Nephron (organoid): ENCODE data around the gene KLHDC8A.
"Not testable (repeated sequence)": the region's sequence is repeated elsewhere in the genome, so short reads cannot be mapped to it uniquely, and the experiment has no call there.

Source experiments
- H3K27ac Mint-ChIP-seq, 3 experiments: 2 replicates each; pipeline ENCODE4 v1.8.0; 2020; ENCODE audit warnings: mixed read lengths in 3 of 3, mild to moderate bottlenecking in 2 of 3, moderate library complexity in 1 of 3
- H3K27me3 Mint-ChIP-seq: 2 replicates; pipeline ENCODE4 v1.8.0; 2021; ENCODE audit warnings: low read depth, mild to moderate bottlenecking, moderate library complexity, mixed read lengths
- H3K36me3 Mint-ChIP-seq: 2 replicates; pipeline ENCODE4 v1.8.0; 2020; ENCODE audit warnings: low read depth, mixed read lengths
- H3K4me1 Mint-ChIP-seq: 2 replicates; pipeline ENCODE4 v1.8.0; 2020; ENCODE audit warnings: mixed read lengths
- H3K4me3 Mint-ChIP-seq, 3 experiments: 2 replicates each; pipeline ENCODE4 v1.8.0; 2020; ENCODE audit warnings: mild to moderate bottlenecking in 3 of 3, mixed read lengths in 3 of 3, moderate library complexity in 2 of 3
- H3K9me3 Mint-ChIP-seq: 2 replicates; pipeline ENCODE4 v1.8.0; 2020; ENCODE audit warnings: mixed read lengths
- TF ChIP-seq, protein P1 (sequence below), 3 experiments: fragments of 200-600 bp; sonication (generic); IDR thresholded peaks; one replicate each; pipeline ENCODE4 v1.5.0; 2021; ENCODE audit warnings: antibody characterized with exemption in 3 of 3; ENCODE audit not compliant: unreplicated experiment in 3 of 3

KLHDC8A gene

DNA sequence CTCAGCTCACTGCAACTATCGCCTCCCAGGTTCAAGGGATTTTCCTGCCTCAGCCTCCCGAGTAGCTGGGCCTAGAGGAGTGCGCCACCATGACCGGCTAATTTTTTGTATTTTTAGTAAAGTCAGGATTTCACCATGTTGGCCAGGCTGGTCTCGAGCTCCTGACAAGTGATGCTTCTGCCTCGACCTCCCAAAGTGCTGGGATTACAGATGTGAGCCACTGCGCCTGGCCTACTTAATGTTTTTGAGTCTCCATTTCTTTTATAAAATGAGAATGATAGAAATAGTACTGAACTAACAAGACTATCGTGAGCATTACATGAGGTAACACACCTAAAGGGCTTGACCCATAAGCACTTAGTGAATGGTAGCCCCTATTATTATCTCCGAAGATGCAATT, 56.6 kb downstream of the KLHDC8A start:
- TF ChIP-seq, protein P1, sequence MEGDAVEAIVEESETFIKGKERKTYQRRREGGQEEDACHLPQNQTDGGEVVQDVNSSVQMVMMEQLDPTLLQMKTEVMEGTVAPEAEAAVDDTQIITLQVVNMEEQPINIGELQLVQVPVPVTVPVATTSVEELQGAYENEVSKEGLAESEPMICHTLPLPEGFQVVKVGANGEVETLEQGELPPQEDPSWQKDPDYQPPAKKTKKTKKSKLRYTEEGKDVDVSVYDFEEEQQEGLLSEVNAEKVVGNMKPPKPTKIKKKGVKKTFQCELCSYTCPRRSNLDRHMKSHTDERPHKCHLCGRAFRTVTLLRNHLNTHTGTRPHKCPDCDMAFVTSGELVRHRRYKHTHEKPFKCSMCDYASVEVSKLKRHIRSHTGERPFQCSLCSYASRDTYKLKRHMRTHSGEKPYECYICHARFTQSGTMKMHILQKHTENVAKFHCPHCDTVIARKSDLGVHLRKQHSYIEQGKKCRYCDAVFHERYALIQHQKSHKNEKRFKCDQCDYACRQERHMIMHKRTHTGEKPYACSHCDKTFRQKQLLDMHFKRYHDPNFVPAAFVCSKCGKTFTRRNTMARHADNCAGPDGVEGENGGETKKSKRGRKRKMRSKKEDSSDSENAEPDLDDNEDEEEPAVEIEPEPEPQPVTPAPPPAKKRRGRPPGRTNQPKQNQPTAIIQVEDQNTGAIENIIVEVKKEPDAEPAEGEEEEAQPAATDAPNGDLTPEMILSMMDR (IDR thresholded peaks at IDR 0.05; ENCODE audit: unreplicated experiment in 3 of 3), result no peak
- H3K27ac Mint-ChIP-seq, result peak overlapping the region; percentile 94 to 99 (median 96)
- H3K4me1 Mint-ChIP-seq, result peaks cover 50% of the 10 kb centered on the region
- H3K9me3 Mint-ChIP-seq, result no peaks in the 10 kb centered on the region
- H3K4me3 Mint-ChIP-seq, result peak overlapping the region in 1 of 3 experiments; percentile 67
- H3K36me3 Mint-ChIP-seq, result peaks cover 14% of the 10 kb centered on the region
- H3K27me3 Mint-ChIP-seq, result no peaks in the 10 kb centered on the region

DNA sequence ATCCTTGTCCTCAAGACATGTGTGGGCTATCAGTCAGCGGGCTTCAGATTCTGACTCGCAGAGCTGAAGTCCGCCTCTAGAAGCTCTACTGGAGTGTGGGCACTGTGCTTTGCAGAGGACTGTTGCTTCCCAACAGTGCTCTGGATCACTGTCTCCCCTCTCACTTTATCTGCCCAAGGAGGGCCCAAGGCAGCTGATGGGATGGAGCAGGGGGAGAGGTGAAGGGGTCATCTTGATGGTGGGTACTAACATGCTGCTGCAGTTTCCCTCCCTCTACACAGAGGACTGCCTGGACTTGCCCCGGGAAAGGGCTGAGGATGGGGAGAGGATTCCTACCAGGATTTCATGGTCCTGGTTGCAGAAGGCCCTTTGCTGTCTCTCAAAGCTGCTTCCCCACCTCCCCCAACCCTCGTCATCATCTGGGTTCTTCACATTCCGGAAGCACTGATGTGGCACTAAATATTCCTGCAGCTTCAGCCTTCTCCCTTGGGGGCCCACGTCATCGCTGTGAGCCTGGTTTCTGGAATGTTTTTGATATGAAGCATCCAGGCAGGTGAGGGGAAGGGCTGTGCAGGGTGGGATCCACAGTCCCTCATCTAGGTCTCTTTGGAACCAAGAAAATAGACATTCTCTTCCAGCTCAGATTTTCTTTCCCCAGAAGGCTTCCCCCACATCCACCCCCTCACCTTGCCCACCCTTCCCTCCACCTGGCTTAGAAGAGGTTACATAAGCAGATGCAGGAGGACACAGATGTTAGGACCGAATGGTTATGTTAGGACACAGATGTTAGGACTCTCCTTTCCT, 58.3 kb downstream of the KLHDC8A start:
- Mint-ChIP-seq H3K4me3 (peak overlapping the region in 1 of 3 experiments; percentile 32), H3K36me3 (peaks cover 6% of the 10 kb centered on the region)

DNA sequence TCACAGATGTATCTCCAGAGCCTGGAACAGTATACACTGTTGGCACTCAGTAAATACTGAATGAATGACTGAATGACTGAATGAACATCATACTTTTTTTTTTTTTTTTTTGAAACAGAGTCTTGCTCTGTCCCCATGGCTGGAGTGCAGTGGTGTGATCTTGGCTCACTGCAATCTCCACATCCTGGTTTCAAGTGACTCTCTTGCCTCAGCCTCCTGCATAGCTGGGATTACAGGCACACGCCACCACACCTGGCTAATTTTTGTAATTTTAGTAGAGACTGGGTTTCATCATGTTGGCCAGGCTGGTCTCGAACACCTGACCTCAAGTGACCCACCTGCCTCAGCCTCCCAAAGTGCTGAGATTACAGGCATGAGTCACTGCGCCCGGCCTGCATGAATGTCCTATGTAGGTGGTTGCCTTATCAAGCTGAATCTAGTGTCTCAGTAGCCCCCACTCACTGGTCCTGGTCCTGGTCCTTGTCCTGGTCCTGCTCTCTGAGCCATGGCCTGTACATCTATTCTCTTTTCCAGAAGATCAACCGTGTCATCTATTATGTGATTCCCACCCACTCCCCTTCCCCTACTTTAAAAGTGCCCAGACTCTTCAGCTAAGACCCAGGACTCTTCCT, 59.1 kb downstream of the KLHDC8A start:
- not testable (repeated sequence) for H3K36me3 Mint-ChIP-seq, H3K4me3 Mint-ChIP-seq

More for the DNA sequence above, 58.3 kb downstream of the KLHDC8A start:
- Mint-ChIP-seq H3K27ac (peak overlapping the region; percentile 76 to 95 (median 89)), H3K9me3 (no peaks in the 10 kb centered on the region), H3K4me1 (peaks cover 61% of the 10 kb centered on the region), H3K27me3 (no peaks in the 10 kb centered on the region)
- TF ChIP-seq, protein P1 (IDR thresholded peaks at IDR 0.05; ENCODE audit: unreplicated experiment in 3 of 3), result no peak

DNA sequence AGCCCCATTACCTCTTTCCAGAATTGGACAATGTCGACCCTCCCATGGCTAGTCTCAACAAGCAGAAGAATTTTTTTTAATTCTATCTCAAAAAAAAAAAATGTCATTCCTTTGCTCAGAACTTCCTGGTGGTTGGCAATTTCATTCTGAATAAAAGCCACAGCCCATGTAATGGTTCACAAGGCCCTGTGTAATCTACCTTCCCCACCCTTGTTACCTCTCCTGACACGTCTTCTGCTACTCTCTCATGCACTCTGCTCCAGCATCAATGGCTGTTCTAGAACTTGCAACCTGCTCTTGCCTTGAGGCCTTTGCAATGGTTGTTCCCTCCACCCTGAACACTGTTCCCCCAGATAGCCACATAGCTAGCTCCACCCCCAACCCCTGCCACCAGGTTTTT, 60.6 kb downstream of the KLHDC8A start:
- H3K27me3 Mint-ChIP-seq, result no peaks in the 10 kb centered on the region
- TF ChIP-seq, protein P1 (IDR thresholded peaks at IDR 0.05; ENCODE audit: unreplicated experiment in 3 of 3), result no peak
- H3K4me1 Mint-ChIP-seq, result peaks cover 51% of the 10 kb centered on the region
- no peak overlapping the region for H3K4me3 Mint-ChIP-seq
- H3K36me3 Mint-ChIP-seq, result no peaks in the 10 kb centered on the region
- peak overlapping the region; percentile 51 to 94 (median 57) for H3K27ac Mint-ChIP-seq
- H3K9me3 Mint-ChIP-seq, result no peaks in the 10 kb centered on the region

More for the DNA sequence above, 59.1 kb downstream of the KLHDC8A start:
- not testable (repeated sequence) for H3K27me3 Mint-ChIP-seq, H3K9me3 Mint-ChIP-seq
- H3K4me1 Mint-ChIP-seq, result peaks cover 64% of the 10 kb centered on the region
- peak overlapping the region; percentile 76 to 95 (median 89) for H3K27ac Mint-ChIP-seq

DNA sequence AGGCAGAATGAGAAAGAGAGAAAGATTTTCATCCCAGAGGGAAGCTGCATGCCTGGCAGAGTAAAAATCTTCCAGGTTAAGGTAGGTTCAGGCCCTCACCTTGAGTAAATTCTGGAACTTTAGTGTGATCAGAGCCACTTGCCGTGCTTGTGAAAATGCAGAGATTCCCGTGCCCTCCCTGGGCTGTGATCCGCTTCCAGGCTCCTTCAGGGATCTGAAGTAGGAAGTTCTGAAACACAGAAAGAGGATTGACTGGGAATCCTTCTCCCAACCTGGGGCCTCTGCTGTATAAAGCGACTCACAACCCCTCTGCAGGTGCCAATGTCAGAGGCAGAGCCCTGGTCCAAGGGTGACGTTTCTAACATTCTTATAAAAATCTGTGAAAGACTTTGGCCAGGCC, 61.8 kb downstream of the KLHDC8A start:
- peak overlapping the region; percentile 73 to 94 (median 79) for H3K27ac Mint-ChIP-seq
- TF ChIP-seq, protein P1 (IDR thresholded peaks at IDR 0.05; ENCODE audit: unreplicated experiment in 3 of 3), result no peak
- no peaks in the 10 kb centered on the region for H3K36me3 Mint-ChIP-seq
- peaks cover 44% of the 10 kb centered on the region for H3K4me1 Mint-ChIP-seq
- no peaks in the 10 kb centered on the region for H3K9me3 Mint-ChIP-seq
- H3K4me3 Mint-ChIP-seq, result no peak overlapping the region
- no peaks in the 10 kb centered on the region for H3K27me3 Mint-ChIP-seq

DNA sequence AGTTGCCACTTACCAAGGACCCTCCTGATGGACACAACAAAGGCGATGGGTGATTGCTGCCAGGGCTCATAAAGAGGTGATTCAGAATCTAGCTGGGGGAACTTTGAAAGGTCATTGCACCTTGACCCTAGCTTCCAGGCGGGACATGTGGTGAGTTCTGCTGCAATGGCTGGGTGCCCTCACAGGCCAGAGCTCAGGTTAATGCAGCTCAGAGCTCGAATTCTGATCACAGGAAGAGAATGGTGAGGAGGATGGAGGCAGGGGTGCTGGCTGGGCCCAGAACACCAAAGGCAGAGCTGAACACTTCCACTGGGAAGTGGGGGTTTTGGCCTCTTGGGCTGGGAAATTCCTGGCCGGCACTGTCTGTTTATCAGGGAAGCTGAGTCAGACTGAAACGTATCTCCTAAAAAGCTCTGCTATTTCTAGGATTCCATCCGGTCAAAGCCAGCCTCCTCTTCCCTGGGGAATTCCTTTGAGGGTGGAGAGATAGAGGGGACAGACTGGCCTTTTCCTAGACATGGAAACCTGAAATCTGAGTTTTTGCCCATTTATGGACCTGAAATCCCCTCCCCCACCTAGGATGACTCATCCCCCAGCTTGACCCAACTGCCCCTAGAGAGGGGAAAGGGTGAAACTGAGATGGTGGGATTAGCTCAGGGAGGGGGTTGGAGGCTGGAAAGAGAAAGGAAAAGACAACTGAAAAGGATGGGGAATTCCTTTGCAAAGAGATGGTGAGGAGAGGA, 62.4 kb downstream of the KLHDC8A start:
- Mint-ChIP-seq H3K27me3 (no peaks in the 10 kb centered on the region), H3K4me3 (peak overlapping the region in 2 of 3 experiments; percentile 6 to 8), H3K9me3 (no peaks in the 10 kb centered on the region), H3K27ac (peak overlapping the region; percentile 73 to 94 (median 79)), H3K4me1 (peaks cover 44% of the 10 kb centered on the region), H3K36me3 (no peaks in the 10 kb centered on the region)
- TF ChIP-seq, protein P1 (IDR thresholded peaks at IDR 0.05; ENCODE audit: unreplicated experiment in 3 of 3), result no peak
